ENCODE data around the gene ZNF263. TPM values are rescaled to one million over a fixed set of nuclear protein-coding genes. Genes with fewer than 3 reads are reported as not detected.

ZNF263 gene
- total RNA-seq, 1 experiment from 2014 or later, result 31.4 TPM

DNA sequence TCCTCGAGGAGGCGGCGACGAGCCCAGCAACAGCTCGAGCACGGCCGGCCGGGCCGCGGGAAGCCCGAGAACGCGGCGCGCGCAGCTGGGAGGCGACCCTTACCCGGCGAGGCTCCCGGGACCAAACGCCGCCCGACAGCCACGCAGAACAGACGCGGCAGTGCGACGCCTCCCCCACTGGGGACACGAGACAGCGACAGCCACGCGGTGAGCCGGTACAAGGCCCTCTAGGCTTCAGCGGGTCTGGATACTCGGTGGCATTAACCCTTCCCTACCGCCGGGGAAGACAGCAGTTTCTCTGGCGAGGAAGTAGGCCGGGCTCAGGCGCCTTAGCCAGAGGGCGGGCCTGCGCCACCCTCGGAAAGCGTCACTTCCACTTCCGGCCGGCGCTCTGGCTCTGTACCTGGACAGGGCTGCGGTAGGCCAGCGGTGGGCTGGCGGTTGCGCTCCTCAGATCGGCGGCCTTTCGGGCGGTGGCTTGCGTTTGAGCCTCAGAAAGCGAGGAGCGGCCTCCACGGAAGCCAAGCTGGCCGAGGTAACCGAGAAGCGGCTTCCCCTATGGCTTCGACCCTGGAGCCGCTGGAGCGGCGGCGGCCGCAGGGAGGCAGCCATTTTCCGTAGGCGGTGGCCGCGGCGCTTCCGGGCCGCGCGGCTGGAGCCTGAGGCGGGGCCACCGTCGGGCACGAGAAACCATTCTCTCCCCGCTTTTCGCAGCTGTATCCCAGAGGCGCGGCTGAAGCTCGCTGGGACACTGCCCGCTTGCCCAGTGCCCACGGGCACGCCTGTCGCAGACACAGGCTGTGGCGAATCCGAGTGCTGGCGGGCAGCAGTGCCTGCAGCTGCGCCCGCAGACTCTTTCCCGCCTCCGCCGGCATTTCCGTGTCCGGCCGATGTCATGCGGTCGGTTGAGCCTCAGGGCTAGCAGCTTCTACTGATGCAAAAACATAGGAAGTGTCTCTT is 22.1 kb downstream of the ZNF263 start, which contains the start of the genes TIGD7 and ZNF75A:
TIGD7 (minus strand) TSS at position 322 of the 960 bp plus-strand sequence. CDS start 4,816 bp downstream, outside the sequence.
ZNF75A (plus strand) TSS at position 389 of the 960 bp plus-strand sequence. CDS start 2,932 bp downstream, outside the sequence.
- ChIA-PET POLR2A (no interaction called here), RAD21 (ENCODE audit: low non-redundant PET in 1 of 2, low total read pairs in 2 of 2, uncharacterized antibody in 2 of 2, unreplicated experiment in 2 of 2) (no interaction called here), CTCF (no interaction called here)
- Histone ChIP-seq H3K9me3 (ENCODE audit: control insufficient read depth in 1 of 2, insufficient read depth in 1 of 2, low read depth in 1 of 2, low read length in 2 of 2) (peaks cover 0 to 8% of the 10 kb centered on the region in 2 experiments; a peak in 1 of 4 replicates), H2AFZ (ENCODE audit: low read depth, low read length, poor library complexity, severe bottlenecking) (no peak within 1 kb of the TSS), H3K27ac (ENCODE audit: low read depth, low read length) (peak within 1 kb of the TSS; percentile 79), H3K9me2 (ENCODE audit: insufficient read depth) (no peaks in the 10 kb centered on the region), H3K36me3 (ENCODE audit: control insufficient read depth in 1 of 2, insufficient read depth in 2 of 2, low read length in 2 of 2) (peaks cover 0 to 6% of the 10 kb centered on the region in 2 experiments; a peak in 1 of 4 replicates), H3K4me1 (ENCODE audit: control insufficient read depth in 1 of 2, insufficient read depth in 2 of 2, low read length in 2 of 2) (peaks cover 0 to 19% of the 10 kb centered on the region in 2 experiments; a peak in 2 of 4 replicates), H4K20me1 (ENCODE audit: insufficient read depth) (no peaks in the 10 kb centered on the region), H3K27me3 (ENCODE audit: insufficient read depth, low read length) (no peaks in the 10 kb centered on the region), H3K4me3 (replicated peaks in 1 of 2; ENCODE audit: low read depth in 1 of 2, low read length in 2 of 2) (peak within 1 kb of the TSS; percentile 51 to 60), H3K4me2 (ENCODE audit: low read length) (peak within 1 kb of the TSS; percentile 66), H3K79me2 (ENCODE audit: insufficient read depth, low read length) (no peaks in the 10 kb centered on the region), H3K9ac (ENCODE audit: low read length) (peak within 1 kb of the TSS; percentile 58)
- peak; percentile 96 for ATAC-seq
- peak; percentile 51 for DNase-seq (ENCODE audit: low read depth, low spot score)
- TF ChIP-seq, protein P1, sequence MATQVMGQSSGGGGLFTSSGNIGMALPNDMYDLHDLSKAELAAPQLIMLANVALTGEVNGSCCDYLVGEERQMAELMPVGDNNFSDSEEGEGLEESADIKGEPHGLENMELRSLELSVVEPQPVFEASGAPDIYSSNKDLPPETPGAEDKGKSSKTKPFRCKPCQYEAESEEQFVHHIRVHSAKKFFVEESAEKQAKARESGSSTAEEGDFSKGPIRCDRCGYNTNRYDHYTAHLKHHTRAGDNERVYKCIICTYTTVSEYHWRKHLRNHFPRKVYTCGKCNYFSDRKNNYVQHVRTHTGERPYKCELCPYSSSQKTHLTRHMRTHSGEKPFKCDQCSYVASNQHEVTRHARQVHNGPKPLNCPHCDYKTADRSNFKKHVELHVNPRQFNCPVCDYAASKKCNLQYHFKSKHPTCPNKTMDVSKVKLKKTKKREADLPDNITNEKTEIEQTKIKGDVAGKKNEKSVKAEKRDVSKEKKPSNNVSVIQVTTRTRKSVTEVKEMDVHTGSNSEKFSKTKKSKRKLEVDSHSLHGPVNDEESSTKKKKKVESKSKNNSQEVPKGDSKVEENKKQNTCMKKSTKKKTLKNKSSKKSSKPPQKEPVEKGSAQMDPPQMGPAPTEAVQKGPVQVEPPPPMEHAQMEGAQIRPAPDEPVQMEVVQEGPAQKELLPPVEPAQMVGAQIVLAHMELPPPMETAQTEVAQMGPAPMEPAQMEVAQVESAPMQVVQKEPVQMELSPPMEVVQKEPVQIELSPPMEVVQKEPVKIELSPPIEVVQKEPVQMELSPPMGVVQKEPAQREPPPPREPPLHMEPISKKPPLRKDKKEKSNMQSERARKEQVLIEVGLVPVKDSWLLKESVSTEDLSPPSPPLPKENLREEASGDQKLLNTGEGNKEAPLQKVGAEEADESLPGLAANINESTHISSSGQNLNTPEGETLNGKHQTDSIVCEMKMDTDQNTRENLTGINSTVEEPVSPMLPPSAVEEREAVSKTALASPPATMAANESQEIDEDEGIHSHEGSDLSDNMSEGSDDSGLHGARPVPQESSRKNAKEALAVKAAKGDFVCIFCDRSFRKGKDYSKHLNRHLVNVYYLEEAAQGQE (IDR thresholded peaks at IDR 0.05; ENCODE audit: low read depth), result no peak
- TF ChIP-seq ZFX (IDR thresholded peaks at IDR 0.05) (peak; percentile 79), ELF1 (IDR thresholded peaks at IDR 0.05; ENCODE audit: borderline replicate concordance, low read depth) (peak; percentile 49), CBX3 (IDR thresholded peaks at IDR 0.05; ENCODE audit: low read depth) (0 out of 2 replicates have a peak, but pooled peaks have one; percentile 60), YY1 (IDR thresholded peaks at IDR 0.05; ENCODE audit: extremely low read depth, insufficient replicate concordance, low read depth, low read length) (peak; percentile 84), EGR1 (IDR thresholded peaks at IDR 0.05; ENCODE audit: low read depth) (peak; percentile 44), POLR2AphosphoS5 (IDR thresholded peaks at IDR 0.05; ENCODE audit: low read depth, low read length) (peak; percentile 71; the same call in 1 of the 2 replicates), JUND (IDR thresholded peaks at IDR 0.05) (no peak)
- TF ChIP-seq, protein P2, sequence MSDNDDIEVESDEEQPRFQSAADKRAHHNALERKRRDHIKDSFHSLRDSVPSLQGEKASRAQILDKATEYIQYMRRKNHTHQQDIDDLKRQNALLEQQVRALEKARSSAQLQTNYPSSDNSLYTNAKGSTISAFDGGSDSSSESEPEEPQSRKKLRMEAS (IDR thresholded peaks at IDR 0.05), result peak; percentile 92
- TF ChIP-seq, protein P3, sequence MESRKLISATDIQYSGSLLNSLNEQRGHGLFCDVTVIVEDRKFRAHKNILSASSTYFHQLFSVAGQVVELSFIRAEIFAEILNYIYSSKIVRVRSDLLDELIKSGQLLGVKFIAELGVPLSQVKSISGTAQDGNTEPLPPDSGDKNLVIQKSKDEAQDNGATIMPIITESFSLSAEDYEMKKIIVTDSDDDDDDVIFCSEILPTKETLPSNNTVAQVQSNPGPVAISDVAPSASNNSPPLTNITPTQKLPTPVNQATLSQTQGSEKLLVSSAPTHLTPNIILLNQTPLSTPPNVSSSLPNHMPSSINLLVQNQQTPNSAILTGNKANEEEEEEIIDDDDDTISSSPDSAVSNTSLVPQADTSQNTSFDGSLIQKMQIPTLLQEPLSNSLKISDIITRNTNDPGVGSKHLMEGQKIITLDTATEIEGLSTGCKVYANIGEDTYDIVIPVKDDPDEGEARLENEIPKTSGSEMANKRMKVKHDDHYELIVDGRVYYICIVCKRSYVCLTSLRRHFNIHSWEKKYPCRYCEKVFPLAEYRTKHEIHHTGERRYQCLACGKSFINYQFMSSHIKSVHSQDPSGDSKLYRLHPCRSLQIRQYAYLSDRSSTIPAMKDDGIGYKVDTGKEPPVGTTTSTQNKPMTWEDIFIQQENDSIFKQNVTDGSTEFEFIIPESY (IDR thresholded peaks at IDR 0.05; ENCODE audit: extremely low read depth, insufficient replicate concordance, low read length), result no peak
- intact Hi-C loops (cut with micrococcal nuclease), result loop anchor here (10.0 kb wide), 1 partner anchor 89 kb away; no protein-coding TSS in a partner anchor
- BruUV-seq (replicated peaks), result no TSS peak
